Esophagus squamous epithelium (tissue), 5 donors: Measurements from ENCODE around the gene DHH. TPM values are rescaled to one million over a fixed set of nuclear protein-coding genes. Genes with fewer than 3 reads are reported as not detected.
A peak's percentile ranks its signal among the peaks of the same experiment; 100 is the strongest.

ENCODE experiments used
- DNase-seq: peaks from one replicate; lab custom pipeline; 2025; lab: John Stamatoyannopoulos, UW
- H3K27ac ChIP-seq, 4 donors: fragments of 200-600 bp; sonication (generic); one replicate each; pipeline ENCODE4 v1.5.1; 2016 to 2019; ENCODE audit warnings: mild to moderate bottlenecking in 1 of 4
- H3K27me3 ChIP-seq, 4 donors: fragments of 200-600 bp; sonication (generic); 1 replicate in 3 of 4; 2 replicates in 1 of 4; pipeline versions ENCODE4 v1.5.1 to v1.6.0; 2017 to 2021; ENCODE audit warnings: antibody characterized with exemption in 1 of 4
- H3K36me3 ChIP-seq, 3 donors: fragments of 200-600 bp; sonication (generic); one replicate each; pipeline ENCODE4 v1.5.1; 2016 to 2019
- H3K4me1 ChIP-seq, 3 donors: fragments of 200-600 bp; sonication (generic); one replicate each; pipeline ENCODE4 v1.5.1; 2017 to 2019
- H3K4me3 ChIP-seq, 4 donors: fragments of 200-600 bp; sonication (generic); 1 replicate in 3 of 4; 2 replicates in 1 of 4; pipeline ENCODE4 v1.5.1; 2016 to 2019; ENCODE audit warnings: mild to moderate bottlenecking in 2 of 4, moderate library complexity in 1 of 4
- H3K9me3 ChIP-seq, 3 donors: fragments of 200-600 bp; sonication (generic); one replicate each; pipeline ENCODE4 v1.5.1; 2016 to 2019
- POLR2A ChIP-seq, 4 donors: fragments of 450-650 bp; IDR thresholded peaks; one replicate each; pipeline ENCODE4 v1.6.1; 2017; ENCODE audit warnings: antibody characterized with exemption in 4 of 4, mild to moderate bottlenecking in 4 of 4, moderate library complexity in 3 of 4
- WGBS, 2 donors: methylation state at CpG; one replicate each; pipeline ENCODE4 v1.1.5; 2018; 5-methylcytosine and 5-hydroxymethylcytosine counted together
- intact Hi-C: fragments of 100-400 bp; cut with DNase I; formaldehyde crosslinking; loops from one replicate; pipeline ENCODE4 v1.15.0; 2022
- total RNA-seq, 4 donors: library from RNA; depleted of rRNA; stranded (reverse); fragments of >200 nt; gene quantifications; one replicate each; pipeline ENCODE4 v1.1.0, GENCODE V29; 2016
- TF ChIP-seq, protein P1 (sequence below), 6 experiments: fragments of 450-650 bp in 4 of 6; fragments of 200-600 bp in 2 of 6; sonication (generic) in 2 of 6; IDR thresholded peaks; one replicate each; pipeline ENCODE4 v1.5.1; 2016 to 2019; ENCODE audit warnings: antibody characterized with exemption in 6 of 6, mild to moderate bottlenecking in 4 of 6, moderate library complexity in 4 of 6
- donor health status: DM: yes; HTN: yes; CAD: no.

Gene DHH
- total RNA-seq, 4 donors from 2014 or later: 0.19 to 0.31 (median 0.21) TPM; not detected in 1

DNA sequence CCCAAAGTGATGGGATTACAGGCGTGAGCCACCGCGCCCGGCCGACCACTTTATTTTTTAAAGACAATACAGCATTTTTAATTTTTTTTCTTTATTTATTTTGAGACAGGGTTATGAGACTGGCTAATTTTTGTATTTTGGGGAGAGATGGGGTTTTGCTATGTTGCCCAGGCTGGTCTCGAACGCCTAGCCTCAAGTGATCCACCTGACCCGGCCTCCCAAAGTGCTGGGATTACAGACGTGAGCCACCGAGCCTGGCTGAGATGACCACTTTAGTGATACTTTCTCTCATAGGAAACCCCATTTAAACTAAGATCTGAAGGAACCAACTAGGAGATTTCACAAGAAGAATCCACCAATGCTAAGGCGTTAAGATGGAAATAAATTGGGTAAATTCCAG is 23.6 kb downstream of the DHH start:
- WGBS, 2 donors: 92 to 93% methylated on average over 11 of the region's 11 CpGs
- no peak overlapping the region for H3K27ac ChIP-seq
- H3K36me3 ChIP-seq: no peaks in the 10 kb centered on the region
- peaks cover 8 to 20% (median 12%) of the 10 kb centered on the region in 3 donors for H3K4me1 ChIP-seq
- TF ChIP-seq POLR2A (IDR thresholded peaks at IDR 0.05): no peak
- TF ChIP-seq, protein P1, sequence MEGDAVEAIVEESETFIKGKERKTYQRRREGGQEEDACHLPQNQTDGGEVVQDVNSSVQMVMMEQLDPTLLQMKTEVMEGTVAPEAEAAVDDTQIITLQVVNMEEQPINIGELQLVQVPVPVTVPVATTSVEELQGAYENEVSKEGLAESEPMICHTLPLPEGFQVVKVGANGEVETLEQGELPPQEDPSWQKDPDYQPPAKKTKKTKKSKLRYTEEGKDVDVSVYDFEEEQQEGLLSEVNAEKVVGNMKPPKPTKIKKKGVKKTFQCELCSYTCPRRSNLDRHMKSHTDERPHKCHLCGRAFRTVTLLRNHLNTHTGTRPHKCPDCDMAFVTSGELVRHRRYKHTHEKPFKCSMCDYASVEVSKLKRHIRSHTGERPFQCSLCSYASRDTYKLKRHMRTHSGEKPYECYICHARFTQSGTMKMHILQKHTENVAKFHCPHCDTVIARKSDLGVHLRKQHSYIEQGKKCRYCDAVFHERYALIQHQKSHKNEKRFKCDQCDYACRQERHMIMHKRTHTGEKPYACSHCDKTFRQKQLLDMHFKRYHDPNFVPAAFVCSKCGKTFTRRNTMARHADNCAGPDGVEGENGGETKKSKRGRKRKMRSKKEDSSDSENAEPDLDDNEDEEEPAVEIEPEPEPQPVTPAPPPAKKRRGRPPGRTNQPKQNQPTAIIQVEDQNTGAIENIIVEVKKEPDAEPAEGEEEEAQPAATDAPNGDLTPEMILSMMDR (IDR thresholded peaks at IDR 0.05): no peak
- no peaks in the 10 kb centered on the region for H3K9me3 ChIP-seq
- no peak overlapping the region for H3K4me3 ChIP-seq
- no peak for DNase-seq
- intact Hi-C loops: no loop called here
- H3K27me3 ChIP-seq: no peaks in the 10 kb centered on the region

DNA sequence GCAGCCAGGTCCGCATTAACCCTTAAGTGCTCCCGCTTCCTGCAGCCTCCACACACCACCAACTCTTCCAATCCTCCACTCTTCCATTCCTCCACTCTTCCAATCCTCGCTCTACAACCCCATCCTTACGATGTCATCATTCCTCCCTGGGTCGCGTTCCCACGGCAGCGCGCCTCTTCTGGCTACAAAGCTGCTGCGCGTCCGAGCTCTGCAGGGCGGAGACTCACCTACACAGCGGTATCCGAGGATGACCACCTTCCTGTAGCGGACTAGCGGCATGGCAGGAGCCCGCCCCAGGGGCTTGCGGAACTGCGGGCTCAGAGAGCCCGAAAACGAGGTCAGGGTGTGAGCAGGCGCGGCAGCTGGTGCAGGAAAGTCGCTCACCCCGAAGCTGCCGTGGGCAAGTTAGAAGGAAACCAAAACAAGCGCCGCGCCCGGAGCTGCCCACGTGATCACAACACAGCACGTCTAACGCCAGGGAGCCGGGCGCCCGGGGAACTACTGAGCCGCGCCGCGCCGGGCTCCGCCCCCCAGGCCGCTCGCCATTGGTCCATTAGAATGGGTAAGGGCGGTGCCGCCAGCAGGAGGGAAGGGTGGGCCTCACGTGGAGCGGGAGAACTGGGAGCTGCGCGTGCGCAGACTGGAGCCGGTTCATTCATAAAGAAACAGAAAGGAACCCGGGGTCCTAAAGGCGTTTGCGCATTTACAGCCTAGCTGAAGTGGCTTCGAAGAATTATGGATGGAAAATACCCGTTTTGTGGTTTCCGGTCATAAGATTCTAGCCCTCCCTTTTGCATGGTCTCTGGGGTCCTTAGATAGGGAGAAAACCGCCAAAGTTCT is 24.9 kb downstream of the DHH start, which contains the start of gene RHEBL1:
RHEBL1 (minus strand) TSS at position 473 of the 840 bp plus-strand sequence; CDS start at position 279, 194 bp downstream.
- H3K27ac ChIP-seq: peak within 1 kb of the TSS; percentile 71 to 90 (median 82)
- 0% methylated on average over 18 to 25 of the region's 60 CpGs for WGBS, 2 donors
- peaks cover 8 to 20% (median 12%) of the 10 kb centered on the region in 3 donors for H3K4me1 ChIP-seq
- no peaks in the 10 kb centered on the region for H3K27me3 ChIP-seq
- H3K9me3 ChIP-seq: no peaks in the 10 kb centered on the region
- intact Hi-C loops: loop anchor here (10.0 kb wide), 1 partner anchor 55 kb away; no protein-coding TSS in a partner anchor
- H3K4me3 ChIP-seq: peak within 1 kb of the TSS; percentile 64 to 86 (median 73)
- H3K36me3 ChIP-seq: no peaks in the 10 kb centered on the region
- DNase-seq: peak; percentile 94
- TF ChIP-seq, protein P1 (IDR thresholded peaks at IDR 0.05): peak in 1 of 6 experiments; percentile 50
- TF ChIP-seq POLR2A (IDR thresholded peaks at IDR 0.05): peak in 2 of 4 donors; percentile 30 to 64

DNA sequence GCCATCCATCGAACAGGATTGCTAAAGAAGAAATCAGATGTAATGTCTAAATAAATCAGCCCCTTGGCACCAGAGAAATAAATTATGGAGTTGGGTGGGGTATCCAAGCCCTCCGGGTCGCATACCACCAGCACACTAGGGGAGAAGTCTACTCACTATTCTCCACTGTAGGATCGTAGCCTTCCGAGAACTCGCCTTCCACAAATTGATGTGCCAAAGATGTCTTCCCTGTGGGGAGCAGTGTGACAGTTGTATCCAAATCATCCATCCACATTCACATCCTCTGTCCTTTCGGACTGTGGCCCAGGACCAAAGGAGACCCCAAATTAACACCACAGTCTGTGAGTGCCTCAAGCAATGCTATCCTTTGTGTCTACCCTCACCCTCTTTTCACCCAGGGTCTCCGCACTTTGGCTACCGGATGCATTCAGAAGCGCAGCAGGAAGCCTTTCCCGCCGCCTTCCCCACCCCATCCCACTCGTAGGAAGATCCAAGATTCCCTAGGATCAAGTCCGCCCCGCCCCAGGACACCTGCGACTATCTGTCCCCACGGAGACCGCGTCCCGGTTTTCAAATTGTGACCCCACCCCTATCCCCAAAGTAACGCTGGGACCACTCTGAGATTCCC is 25.6 kb downstream of the DHH start:
- H3K9me3 ChIP-seq: no peaks in the 10 kb centered on the region
- 18 to 25% methylated on average over 20 of the region's 21 CpGs for WGBS, 2 donors
- H3K4me3 ChIP-seq: peak overlapping the region; percentile 64 to 86 (median 73)
- no peaks in the 10 kb centered on the region for H3K27me3 ChIP-seq
- DNase-seq: no peak
- H3K36me3 ChIP-seq: no peaks in the 10 kb centered on the region
- peak overlapping the region; percentile 71 to 90 (median 82) for H3K27ac ChIP-seq
- H3K4me1 ChIP-seq: peaks cover 8 to 23% (median 12%) of the 10 kb centered on the region in 3 donors
- TF ChIP-seq POLR2A (IDR thresholded peaks at IDR 0.05): no peak
- TF ChIP-seq, protein P1 (IDR thresholded peaks at IDR 0.05): no peak
- intact Hi-C loops: loop anchor here (10.0 kb wide), 1 partner anchor 56 kb away; no protein-coding TSS in a partner anchor

DNA sequence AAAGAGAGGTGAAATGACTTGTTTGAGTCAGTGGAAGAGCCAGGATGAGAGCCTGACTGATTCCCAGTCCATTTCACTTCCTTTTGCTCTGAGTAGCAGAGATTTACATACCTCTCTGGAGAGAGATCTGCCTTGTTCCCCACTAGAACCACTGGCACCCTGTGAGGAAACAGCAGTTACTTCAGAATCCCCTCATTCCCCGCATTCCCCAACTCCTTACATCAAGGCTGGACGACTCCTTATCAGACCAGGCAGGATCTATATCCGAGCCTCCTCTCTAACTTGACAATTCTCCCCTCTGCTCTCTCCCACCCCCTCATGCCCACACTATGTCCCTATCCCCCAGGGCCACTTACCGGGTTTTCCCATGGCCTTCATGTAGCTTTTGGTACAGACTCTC is 28.5 kb downstream of the DHH start:
- no peak for TF ChIP-seq POLR2A (IDR thresholded peaks at IDR 0.05)
- TF ChIP-seq, protein P1 (IDR thresholded peaks at IDR 0.05): no peak
- DNase-seq: no peak
- no peak overlapping the region for H3K27ac ChIP-seq
- H3K4me1 ChIP-seq: peaks cover 8 to 35% (median 12%) of the 10 kb centered on the region in 3 donors
- H3K36me3 ChIP-seq: no peaks in the 10 kb centered on the region
- H3K9me3 ChIP-seq: no peaks in the 10 kb centered on the region
- no peaks in the 10 kb centered on the region for H3K27me3 ChIP-seq
- H3K4me3 ChIP-seq: no peak overlapping the region
- WGBS, 2 donors: 67 to 81% methylated on average over 4 of the region's 4 CpGs
- intact Hi-C loops: loop anchor here (10.0 kb wide), 1 partner anchor 59 kb away; no protein-coding TSS in a partner anchor
